Measurements from ENCODE around the gene DYNC1LI1.

DNA sequence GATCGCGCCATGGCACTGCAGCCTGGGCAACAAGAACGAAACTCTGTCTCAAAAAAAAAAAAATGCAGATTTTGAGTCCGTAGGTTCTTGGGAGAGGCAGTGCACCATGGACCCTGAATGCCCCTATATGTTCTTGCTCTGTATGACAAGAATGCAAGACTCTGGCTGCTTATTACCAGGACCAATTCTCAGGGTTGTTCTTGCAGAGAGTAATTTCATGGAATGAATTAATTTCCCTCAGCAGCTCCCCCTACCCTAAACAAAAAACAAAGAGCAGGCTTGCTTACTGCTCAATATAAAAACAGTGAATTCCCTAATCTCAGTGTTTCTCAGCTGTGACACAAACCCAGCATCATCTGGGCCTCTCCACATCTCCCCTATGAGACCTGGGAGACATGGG, 20.5 kb upstream of the DYNC1LI1 start:
- TF ChIP-seq CTCF (IDR thresholded peaks at IDR 0.05), result no peak
- no peak for TF ChIP-seq POLR2A (IDR thresholded peaks at IDR 0.05)
